ENCODE measurements around the gene KRTAP1-4. TPM values are rescaled to one million over a fixed set of nuclear protein-coding genes. Genes with fewer than 3 reads are reported as not detected.

The KRTAP1-4 gene
- total and polyA plus RNA-seq, 8 donors = not detected

GRCh38 chr17:40981115-40981514, 48.9 kb downstream of the KRTAP1-4 start:
- TF ChIP-seq CTCF (IDR thresholded peaks at IDR 0.05) = no peak
- ATAC-seq (no peak), DNase-seq (no peak)
- intact Hi-C loops (cut with DNase I) = no loop called here
- H3K27me3 ChIP-seq = peaks cover 0 to 18% of the 10 kb centered on the region in 2 donors
- no peaks in the 10 kb centered on the region for H3K36me3 ChIP-seq
- no peak overlapping the region for H3K4me3 ChIP-seq
- no peaks in the 10 kb centered on the region for H3K4me1 ChIP-seq
- H3K9me3 ChIP-seq = no peaks in the 10 kb centered on the region
- H3K27ac ChIP-seq = no peak overlapping the region

- Histone ChIP-seq H3K9me3 (no peaks in the 10 kb centered on the region), H3K36me3 (no peaks in the 10 kb centered on the region), H3K4me3 (no peak overlapping the region), H3K4me1 (no peaks in the 10 kb centered on the region), H3K27me3 (peaks cover 0 to 17% of the 10 kb centered on the region in 2 donors), H3K27ac (no peak overlapping the region)
- DNase-seq = peak in 1 of 4 donors; percentile 44
- ATAC-seq = no peak
- TF ChIP-seq CTCF (IDR thresholded peaks at IDR 0.05) = no peak
- intact Hi-C loops (cut with DNase I) = no loop called here
These were observed 49.4 kb downstream of the KRTAP1-4 start for GRCh38 chr17:40980596-40980995.

- Histone ChIP-seq H3K9me3 (no peaks in the 10 kb centered on the region), H3K4me1 (no peaks in the 10 kb centered on the region), H3K27ac (no peak overlapping the region), H3K4me3 (no peak overlapping the region), H3K27me3 (peaks cover 0 to 17% of the 10 kb centered on the region in 2 donors), H3K36me3 (no peaks in the 10 kb centered on the region)
- DNase-seq (no peak), ATAC-seq (no peak)
- TF ChIP-seq CTCF (IDR thresholded peaks at IDR 0.05) = no peak
- intact Hi-C loops (cut with DNase I) = no loop called here
These were observed 49.9 kb downstream of the KRTAP1-4 start for GRCh38 chr17:40980117-40980516.

Other genes with a start within 250 kb of the KRTAP1-4 start
Only the 30 nearest of the 38 such genes appear.
- gene KRT12, start 163.0 kb downstream of the KRTAP1-4 start, total RNA-seq = not detected
- under 1 TPM in 3 of 6 donors, not detected in 3; 0.10 to 0.26 (median 0.21) TPM for gene KRT12, start 163.0 kb downstream of the KRTAP1-4 start, polyA plus RNA-seq (ENCODE audit: insufficient read length in 6 of 6)
- gene KRT20, start 145.0 kb downstream of the KRTAP1-4 start, total RNA-seq = not detected
- gene KRT20, start 145.0 kb downstream of the KRTAP1-4 start, polyA plus RNA-seq (ENCODE audit: insufficient read length in 6 of 6) = under 1 TPM in 2 of 6 donors, not detected in 4; 0.09 to 0.26 TPM
- 1 to 10 TPM in 1 of 2 donors, under 1 TPM in 1; 0.35 to 5.6 TPM for gene KRT23, start 92.5 kb downstream of the KRTAP1-4 start, total RNA-seq
- gene KRT23, start 92.5 kb downstream of the KRTAP1-4 start, polyA plus RNA-seq (ENCODE audit: insufficient read length in 6 of 6) = under 1 TPM in 5 of 6 donors, not detected in 1; 0.09 to 0.31 (median 0.17) TPM
- gene KRT39, start 63.2 kb downstream of the KRTAP1-4 start, total RNA-seq = under 1 TPM in 1 of 2 donors, not detected in 1; 0.41 TPM
- gene KRT39, start 63.2 kb downstream of the KRTAP1-4 start, polyA plus RNA-seq (ENCODE audit: insufficient read length in 6 of 6) = not detected
- not detected for gene KRT40, start 45.9 kb downstream of the KRTAP1-4 start, total RNA-seq
- gene KRT40, start 45.9 kb downstream of the KRTAP1-4 start, polyA plus RNA-seq (ENCODE audit: insufficient read length in 6 of 6) = not detected
- not detected for gene KRTAP3-3, start 36.0 kb downstream of the KRTAP1-4 start, total RNA-seq
- not detected for gene KRTAP3-3, start 36.0 kb downstream of the KRTAP1-4 start, polyA plus RNA-seq (ENCODE audit: insufficient read length in 6 of 6)
- not detected for gene KRTAP3-2, start 30.3 kb downstream of the KRTAP1-4 start, total RNA-seq
- gene KRTAP3-2, start 30.3 kb downstream of the KRTAP1-4 start, polyA plus RNA-seq (ENCODE audit: insufficient read length in 6 of 6) = not detected
- not detected for gene KRTAP3-1, start 21.1 kb downstream of the KRTAP1-4 start, total RNA-seq
- not detected for gene KRTAP3-1, start 21.1 kb downstream of the KRTAP1-4 start, polyA plus RNA-seq (ENCODE audit: insufficient read length in 6 of 6)
- gene KRTAP1-5, start 3.0 kb downstream of the KRTAP1-4 start, total RNA-seq = not detected
- not detected for gene KRTAP1-5, start 3.0 kb downstream of the KRTAP1-4 start, polyA plus RNA-seq (ENCODE audit: insufficient read length in 6 of 6)
- not detected for gene KRTAP1-3, start 4.7 kb upstream of the KRTAP1-4 start, total RNA-seq
- gene KRTAP1-3, start 4.7 kb upstream of the KRTAP1-4 start, polyA plus RNA-seq (ENCODE audit: insufficient read length in 6 of 6) = not detected
- gene KRTAP1-1, start 11.3 kb upstream of the KRTAP1-4 start, total RNA-seq = not detected
- not detected for gene KRTAP1-1, start 11.3 kb upstream of the KRTAP1-4 start, polyA plus RNA-seq (ENCODE audit: insufficient read length in 6 of 6)
- not detected for gene KRTAP2-1, start 17.1 kb upstream of the KRTAP1-4 start, total RNA-seq
- not detected for gene KRTAP2-1, start 17.1 kb upstream of the KRTAP1-4 start, polyA plus RNA-seq (ENCODE audit: insufficient read length in 6 of 6)
- gene KRTAP2-2, start 25.0 kb upstream of the KRTAP1-4 start, total RNA-seq = not detected
- gene KRTAP2-2, start 25.0 kb upstream of the KRTAP1-4 start, polyA plus RNA-seq (ENCODE audit: insufficient read length in 6 of 6) = not detected
- 1 to 10 TPM in 1 of 2 donors, not detected in 1; 1.2 TPM for gene KRTAP2-3, start 29.9 kb upstream of the KRTAP1-4 start, total RNA-seq
- not detected for gene KRTAP2-3, start 29.9 kb upstream of the KRTAP1-4 start, polyA plus RNA-seq (ENCODE audit: insufficient read length in 6 of 6)
- not detected for gene KRTAP2-4, start 35.7 kb upstream of the KRTAP1-4 start, total RNA-seq
- not detected for gene KRTAP2-4, start 35.7 kb upstream of the KRTAP1-4 start, polyA plus RNA-seq (ENCODE audit: insufficient read length in 6 of 6)
- not detected for gene KRTAP4-7, start 54.0 kb upstream of the KRTAP1-4 start, total RNA-seq
- not detected for gene KRTAP4-7, start 54.0 kb upstream of the KRTAP1-4 start, polyA plus RNA-seq (ENCODE audit: insufficient read length in 6 of 6)
- not detected for gene KRTAP4-8, start 67.9 kb upstream of the KRTAP1-4 start, total RNA-seq
- not detected for gene KRTAP4-8, start 67.9 kb upstream of the KRTAP1-4 start, polyA plus RNA-seq (ENCODE audit: insufficient read length in 6 of 6)
- not detected for gene KRTAP4-16, start 72.0 kb upstream of the KRTAP1-4 start, total RNA-seq
- not detected for gene KRTAP4-16, start 72.0 kb upstream of the KRTAP1-4 start, polyA plus RNA-seq (ENCODE audit: insufficient read length in 6 of 6)
- gene KRTAP4-9, start 75.2 kb upstream of the KRTAP1-4 start, total RNA-seq = not detected
- not detected for gene KRTAP4-9, start 75.2 kb upstream of the KRTAP1-4 start, polyA plus RNA-seq (ENCODE audit: insufficient read length in 6 of 6)
- gene KRTAP4-11, start 88.2 kb upstream of the KRTAP1-4 start, total RNA-seq = not detected
- under 1 TPM in 1 of 6 donors, not detected in 5; 0.23 TPM for gene KRTAP4-11, start 88.2 kb upstream of the KRTAP1-4 start, polyA plus RNA-seq (ENCODE audit: insufficient read length in 6 of 6)
- not detected for gene KRTAP4-12, start 94.0 kb upstream of the KRTAP1-4 start, total RNA-seq
- not detected for gene KRTAP4-12, start 94.0 kb upstream of the KRTAP1-4 start, polyA plus RNA-seq (ENCODE audit: insufficient read length in 6 of 6)
- not detected for gene KRTAP4-6, start 110.3 kb upstream of the KRTAP1-4 start, total RNA-seq
- not detected for gene KRTAP4-6, start 110.3 kb upstream of the KRTAP1-4 start, polyA plus RNA-seq (ENCODE audit: insufficient read length in 6 of 6)
- gene KRTAP4-5, start 119.6 kb upstream of the KRTAP1-4 start, total RNA-seq = not detected
- gene KRTAP4-5, start 119.6 kb upstream of the KRTAP1-4 start, polyA plus RNA-seq (ENCODE audit: insufficient read length in 6 of 6) = not detected
- gene KRTAP4-4, start 130.6 kb upstream of the KRTAP1-4 start, total RNA-seq = not detected
- not detected for gene KRTAP4-4, start 130.6 kb upstream of the KRTAP1-4 start, polyA plus RNA-seq (ENCODE audit: insufficient read length in 6 of 6)
- not detected for gene KRTAP4-3, start 138.0 kb upstream of the KRTAP1-4 start, total RNA-seq
- gene KRTAP4-3, start 138.0 kb upstream of the KRTAP1-4 start, polyA plus RNA-seq (ENCODE audit: insufficient read length in 6 of 6) = not detected
- gene KRTAP4-2, start 148.0 kb upstream of the KRTAP1-4 start, total RNA-seq = not detected
- gene KRTAP4-2, start 148.0 kb upstream of the KRTAP1-4 start, polyA plus RNA-seq (ENCODE audit: insufficient read length in 6 of 6) = not detected
- gene KRTAP4-1, start 154.7 kb upstream of the KRTAP1-4 start, total RNA-seq = not detected
- not detected for gene KRTAP4-1, start 154.7 kb upstream of the KRTAP1-4 start, polyA plus RNA-seq (ENCODE audit: insufficient read length in 6 of 6)
- not detected for gene KRTAP9-1, start 159.7 kb upstream of the KRTAP1-4 start, total RNA-seq
- gene KRTAP9-1, start 159.7 kb upstream of the KRTAP1-4 start, polyA plus RNA-seq (ENCODE audit: insufficient read length in 6 of 6) = not detected
- gene KRTAP9-2, start 196.5 kb upstream of the KRTAP1-4 start, total RNA-seq = not detected
- gene KRTAP9-2, start 196.5 kb upstream of the KRTAP1-4 start, polyA plus RNA-seq (ENCODE audit: insufficient read length in 6 of 6) = not detected
- gene KRTAP9-3, start 202.3 kb upstream of the KRTAP1-4 start, total RNA-seq = not detected
- gene KRTAP9-3, start 202.3 kb upstream of the KRTAP1-4 start, polyA plus RNA-seq (ENCODE audit: insufficient read length in 6 of 6) = not detected